GM13976 (cell line): Measurements from ENCODE around the gene LARGE2.

Source experiments
- DNase-seq: peaks from one replicate; pipeline ENCODE4 v3.0.0; 2012; ENCODE audit warnings: low spot score
- CTCF ChIP-seq: IDR thresholded peaks from 2 replicates; pipeline ENCODE4 v1.5.1; 2012; ENCODE audit warnings: borderline replicate concordance, mild to moderate bottlenecking; ENCODE audit not compliant: insufficient read depth; ENCODE audit errors: extremely low read depth, missing control alignments, control extremely low read depth
- in situ Hi-C: fragments of 300-500 bp; cut with MboI; formaldehyde crosslinking; loops from one replicate; pipeline ENCODE4 v1.12.0; 2022; ENCODE audit warnings: low sequenced_read_pairs, mixed read lengths, inconsistent platforms; ENCODE audit not compliant: unreplicated experiment

Gene LARGE2

GRCh38 chr11:45960387-45961095 lies 38.1 kb downstream of the LARGE2 start:
- DNase-seq = no peak
- no peak for TF ChIP-seq CTCF

GRCh38 chr11:45961751-45962240 lies 39.3 kb downstream of the LARGE2 start:
- in situ Hi-C loops = no loop called here
- TF ChIP-seq CTCF = no peak
- no peak for DNase-seq

More at GRCh38 chr11:45960387-45961095, 38.1 kb downstream of the LARGE2 start:
- in situ Hi-C loops = no loop called here

- peak; percentile 76 for DNase-seq
- in situ Hi-C loops = no loop called here
- TF ChIP-seq CTCF = peak; percentile 83
Observed at GRCh38 chr11:45964911-45965389, 42.5 kb downstream of the LARGE2 start.

GRCh38 chr11:45967506-45967905 lies 45.0 kb downstream of the LARGE2 start:
- DNase-seq = no peak
- TF ChIP-seq CTCF = no peak
- in situ Hi-C loops = no loop called here

- DNase-seq = no peak
- no peak for TF ChIP-seq CTCF
- in situ Hi-C loops = no loop called here
Observed at GRCh38 chr11:45968901-45969300, 46.4 kb downstream of the LARGE2 start.

- in situ Hi-C loops = no loop called here
- no peak for DNase-seq
- TF ChIP-seq CTCF = no peak
Observed at GRCh38 chr11:45973601-45974000, 51.1 kb downstream of the LARGE2 start.

- no peak for TF ChIP-seq CTCF
- in situ Hi-C loops = no loop called here
- no peak for DNase-seq
Observed at GRCh38 chr11:45974806-45975205, 52.4 kb downstream of the LARGE2 start.
